K562 (cell line): ENCODE measurements around the gene ZNF382. TPM values are rescaled to one million over a fixed set of nuclear protein-coding genes. Genes with fewer than 3 reads are reported as not detected.

ENCODE experiments used
- ARID2 ChIP-seq: fragments of 450-650 bp; IDR thresholded peaks from 2 replicates; pipeline ENCODE4 v1.6.1; 2017; ENCODE audit warnings: antibody characterized with exemption, mild to moderate bottlenecking
- ARID3B ChIP-seq: fragments of 250-450 bp; sonication (Bioruptor Pico); IDR thresholded peaks from 2 replicates; pipeline ENCODE4 v1.4.0; 2020; ENCODE audit warnings: borderline replicate concordance
- BMI1 ChIP-seq: fragments of 150-350 bp; IDR thresholded peaks from 2 replicates; pipeline ENCODE4 v1.6.1; 2014; ENCODE audit warnings: low read length
- CREB5 ChIP-seq: fragments of 250-450 bp; sonication (Bioruptor Pico); IDR thresholded peaks from 2 replicates; pipeline ENCODE4 v1.5.0; 2020; ENCODE audit warnings: mild to moderate bottlenecking
- CREBBP ChIP-seq: IDR thresholded peaks from one replicate; pipeline ENCODE4 v1.6.1; 2012; ENCODE audit warnings: low read depth, mild to moderate bottlenecking, control low read depth, inconsistent platforms, low read length
- DPF2 ChIP-seq: fragments of 450-650 bp; IDR thresholded peaks from 2 replicates; pipeline ENCODE4 v1.6.1; 2016
- ELF4 ChIP-seq: fragments of 450-650 bp; formaldehyde crosslinking; IDR thresholded peaks from 2 replicates; pipeline ENCODE4 v1.4.0; 2022; ENCODE audit warnings: missing genetic modification characterization
- FOXA1 ChIP-seq: fragments of 450-650 bp; IDR thresholded peaks from 2 replicates; pipeline ENCODE4 v1.6.1; 2016; ENCODE audit warnings: mild to moderate bottlenecking, borderline replicate concordance
- FOXM1 ChIP-seq, 2 experiments: fragments of 450-650 bp in 1 of 2; sonication (generic) in 1 of 2; formaldehyde crosslinking in 1 of 2; IDR thresholded peaks; 2 replicates each; pipeline versions ENCODE4 v1.6.1 to v1.9.0; 2017 to 2022; ENCODE audit warnings: low read depth in 2 of 2, mild to moderate bottlenecking in 2 of 2, missing genetic modification reagents in 1 of 2, moderate library complexity in 1 of 2
- HEY1 ChIP-seq: fragments of 250-450 bp; sonication (Bioruptor Pico); IDR thresholded peaks from 2 replicates; pipeline ENCODE4 v1.5.0; 2020; ENCODE audit warnings: mild to moderate bottlenecking, moderate library complexity, borderline replicate concordance
- MBD2 ChIP-seq: sonication (generic); IDR thresholded peaks from 2 replicates; pipeline ENCODE4 v1.6.1; 2016; ENCODE audit warnings: low read depth, borderline replicate concordance
- NONO ChIP-seq, 2 experiments: fragments of 200-400 bp in 1 of 2; fragments of 450-650 bp in 1 of 2; formaldehyde crosslinking in 1 of 2; IDR thresholded peaks; 2 replicates each; pipeline ENCODE4 v1.6.1; 2017; ENCODE audit warnings: low read depth in 2 of 2, mild to moderate bottlenecking in 2 of 2, moderate library complexity in 2 of 2, low read length in 1 of 2
- POLR2B ChIP-seq: fragments of 450-650 bp; IDR thresholded peaks from 2 replicates; pipeline ENCODE4 v1.6.1; 2018; ENCODE audit warnings: low read depth; ENCODE audit not compliant: partially characterized antibody
- RNF2 ChIP-seq: sonication (generic); IDR thresholded peaks from 2 replicates; pipeline ENCODE4 v1.6.1; 2016
- SMARCA5 ChIP-seq: fragments of 450-650 bp; IDR thresholded peaks from 2 replicates; pipeline ENCODE4 v1.6.1; 2016
- SRSF1 ChIP-seq: fragments of 200-400 bp; formaldehyde crosslinking; IDR thresholded peaks from 2 replicates; pipeline ENCODE4 v1.6.1; 2017; ENCODE audit warnings: mild to moderate bottlenecking, low read depth, low read length, moderate library complexity
- TEAD1 ChIP-seq, 2 experiments: fragments of 450-650 bp in 1 of 2; sonication (generic) in 1 of 2; formaldehyde crosslinking; IDR thresholded peaks; 2 replicates each; pipeline versions ENCODE4 v1.4.0 to v1.8.0; 2020 to 2022; ENCODE audit warnings: mild to moderate bottlenecking in 2 of 2, missing genetic modification reagents in 1 of 2
- XRCC5 ChIP-seq: fragments of 200-400 bp; formaldehyde crosslinking; IDR thresholded peaks from 2 replicates; pipeline ENCODE4 v1.6.1; 2017; ENCODE audit warnings: low read depth, mild to moderate bottlenecking, low read length
- ZBTB1 ChIP-seq: sonication (generic); formaldehyde crosslinking; IDR thresholded peaks from 2 replicates; pipeline ENCODE4 v1.8.1; 2023; ENCODE audit warnings: missing genetic modification reagents, low read depth, mild to moderate bottlenecking, borderline replicate concordance
- ZNF12 ChIP-seq: sonication (generic); formaldehyde crosslinking; IDR thresholded peaks from 2 replicates; pipeline ENCODE4 v1.4.0; 2020; ENCODE audit warnings: mild to moderate bottlenecking, missing genetic modification reagents
- ZNF444 ChIP-seq: fragments of 250-450 bp; sonication (Bioruptor Pico); IDR thresholded peaks from 2 replicates; pipeline ENCODE4 v1.4.0; 2020; ENCODE audit warnings: mild to moderate bottlenecking, moderate library complexity
- polyA plus RNA-seq, 8 experiments: library from polyadenylated mRNA; depleted of rRNA in 4 of 8; stranded (reverse) in 5 of 8; unstranded in 3 of 8; fragments of >200 nt; fragmentation: Nextera tagmentation in 2 of 8; fragmentation: Illumina TruSeq in 1 of 8; extraction: Ambion mirVana in 2 of 8; extraction: Trizol in 1 of 8; gene quantifications; 2 replicates each; pipeline versions ENCODE4 v1.2.1 to v1.2.3, GENCODE V29; 2011 to 2014; ENCODE audit warnings: inconsistent platforms in 1 of 8, missing spikeins in 1 of 8
- total RNA-seq, 7 experiments: library from RNA; depleted of rRNA in 6 of 7; stranded (reverse); fragments of >200 nt in 6 of 7; fragmentation: Illumina TruSeq in 2 of 7; extraction: Trizol in 2 of 7; gene quantifications; 2 replicates each; pipeline versions ENCODE4 v1.2.1 to v1.2.3, GENCODE V29; 2011 to 2021; ENCODE audit warnings: low replicate concordance in 1 of 7
- TF ChIP-seq, protein P1 (sequence below): fragments of 150-350 bp; IDR thresholded peaks from 2 replicates; pipeline ENCODE4 v1.6.1; 2014; ENCODE audit warnings: low read depth, mild to moderate bottlenecking, low read length, borderline replicate concordance

The ZNF382 gene
- total and polyA plus RNA-seq, 9 of the 15 experiments (the other 6 are each of a cell fraction or from before 2014, with no cell fraction given) = 0.04 to 0.27 (median 0.16) TPM; not detected in 5

DNA sequence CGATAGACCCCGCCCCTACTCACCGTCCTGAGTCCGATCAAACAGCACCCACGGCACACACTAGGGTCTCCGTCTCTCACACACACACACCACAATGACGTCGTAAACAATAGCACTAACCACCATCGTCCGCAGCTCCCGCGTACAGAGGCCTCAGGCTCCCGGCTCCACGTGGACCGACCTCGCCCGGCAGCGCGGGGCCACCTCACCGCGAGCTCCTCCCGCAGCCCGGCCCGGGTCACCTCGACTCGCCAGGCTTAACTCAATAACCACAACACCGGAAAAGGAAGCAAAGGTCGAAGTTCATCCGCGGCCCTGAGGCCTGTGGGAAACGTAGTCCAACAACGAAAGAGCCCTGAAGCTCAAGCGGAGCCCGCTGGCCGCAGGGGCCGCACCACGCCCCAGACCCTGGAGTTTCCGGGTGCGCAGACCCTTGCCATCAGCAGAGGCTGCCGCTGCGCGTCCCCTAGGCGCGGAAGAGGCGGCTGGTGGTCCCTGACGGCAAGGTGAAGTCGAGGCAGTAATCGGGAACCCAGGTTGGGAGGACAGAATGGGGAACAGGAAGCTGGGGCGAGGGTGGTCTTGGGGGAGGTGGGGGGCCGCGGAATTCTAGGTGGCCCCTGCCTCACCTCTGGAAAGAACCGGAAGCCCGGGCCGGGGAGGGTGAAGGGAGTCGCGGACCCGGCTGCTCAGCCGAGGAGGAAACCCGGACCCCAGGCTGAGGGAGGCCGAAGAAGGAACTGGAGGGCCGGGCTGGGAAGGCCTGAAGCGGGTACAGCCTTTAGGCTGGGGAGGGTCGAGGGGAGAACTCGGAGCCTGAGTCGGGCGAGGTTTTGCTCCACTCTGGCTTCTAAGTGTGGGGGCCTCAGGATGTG is 31.9 kb upstream of the ZNF382 start, which contains the start of gene ZNF529 (continued):
- TF ChIP-seq SMARCA5 (no peak), RNF2 (peak; percentile 77), SRSF1 (peak; percentile 21; the same call in 1 of the 2 replicates), TEAD1 (CRISPR knock-in tag; IDR thresholded peaks at IDR 0.05) (no peak), XRCC5 (no peak), CREBBP (no peak), FOXA1 (no peak), ARID3B (no peak), FOXM1 (IDR thresholded peaks at IDR 0.05; ENCODE audit: low read depth) (no peak), FOXM1 (CRISPR knock-in tag; IDR thresholded peaks at IDR 0.05; ENCODE audit: low read depth) (no peak), MBD2 (peak; percentile 87), NONO (IDR thresholded peaks at IDR 0.05; ENCODE audit: low read depth in 2 of 2, low read length in 1 of 2) (0 out of 4 replicates have a peak, but pooled peaks of 1 of the 2 experiments have one; percentile 32), ZNF12 (CRISPR knock-in tag) (peak; percentile 72; the same call in 1 of the 2 replicates), DPF2 (0 out of 2 replicates have a peak, but pooled peaks have one; percentile 46), ARID2 (no peak), ELF4 (CRISPR knock-in tag) (peak; percentile 57; the same call in 1 of the 2 replicates), POLR2B (peak; percentile 95), CREB5 (CRISPR knock-in tag) (no peak), ZNF444 (CRISPR knock-in tag) (no peak), BMI1 (no peak), ZBTB1 (CRISPR knock-in tag) (peak; percentile 91; the same call in 1 of the 2 replicates), HEY1 (no peak)
- TF ChIP-seq, protein P1, sequence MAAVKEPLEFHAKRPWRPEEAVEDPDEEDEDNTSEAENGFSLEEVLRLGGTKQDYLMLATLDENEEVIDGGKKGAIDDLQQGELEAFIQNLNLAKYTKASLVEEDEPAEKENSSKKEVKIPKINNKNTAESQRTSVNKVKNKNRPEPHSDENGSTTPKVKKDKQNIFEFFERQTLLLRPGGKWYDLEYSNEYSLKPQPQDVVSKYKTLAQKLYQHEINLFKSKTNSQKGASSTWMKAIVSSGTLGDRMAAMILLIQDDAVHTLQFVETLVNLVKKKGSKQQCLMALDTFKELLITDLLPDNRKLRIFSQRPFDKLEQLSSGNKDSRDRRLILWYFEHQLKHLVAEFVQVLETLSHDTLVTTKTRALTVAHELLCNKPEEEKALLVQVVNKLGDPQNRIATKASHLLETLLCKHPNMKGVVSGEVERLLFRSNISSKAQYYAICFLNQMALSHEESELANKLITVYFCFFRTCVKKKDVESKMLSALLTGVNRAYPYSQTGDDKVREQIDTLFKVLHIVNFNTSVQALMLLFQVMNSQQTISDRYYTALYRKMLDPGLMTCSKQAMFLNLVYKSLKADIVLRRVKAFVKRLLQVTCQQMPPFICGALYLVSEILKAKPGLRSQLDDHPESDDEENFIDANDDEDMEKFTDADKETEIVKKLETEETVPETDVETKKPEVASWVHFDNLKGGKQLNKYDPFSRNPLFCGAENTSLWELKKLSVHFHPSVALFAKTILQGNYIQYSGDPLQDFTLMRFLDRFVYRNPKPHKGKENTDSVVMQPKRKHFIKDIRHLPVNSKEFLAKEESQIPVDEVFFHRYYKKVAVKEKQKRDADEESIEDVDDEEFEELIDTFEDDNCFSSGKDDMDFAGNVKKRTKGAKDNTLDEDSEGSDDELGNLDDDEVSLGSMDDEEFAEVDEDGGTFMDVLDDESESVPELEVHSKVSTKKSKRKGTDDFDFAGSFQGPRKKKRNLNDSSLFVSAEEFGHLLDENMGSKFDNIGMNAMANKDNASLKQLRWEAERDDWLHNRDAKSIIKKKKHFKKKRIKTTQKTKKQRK = no peak
